Heart left ventricle (tissue), 13 donors: ENCODE measurements around the gene E2F6.

ENCODE experiments used
- POLR2A ChIP-seq, 2 donors: fragments of 450-650 bp; IDR thresholded peaks; one replicate each; pipeline ENCODE4 v1.6.1; 2017; ENCODE audit warnings: antibody characterized with exemption in 2 of 2, mild to moderate bottlenecking in 2 of 2, moderate library complexity in 2 of 2
- TF ChIP-seq, protein P1 (sequence below), 12 donors: fragments of 200-600 bp; sonication (generic) in 4 of 12; IDR thresholded peaks; one replicate each; pipeline versions ENCODE4 v1.5.0 to v1.8.0; 2018 to 2022; ENCODE audit warnings: antibody characterized with exemption in 12 of 12, mild to moderate bottlenecking in 5 of 12
- donor health status: ischemic (EF 13 %, LVEDD 7.1; RV severe dilation, severe dysfunction).
- donor health status: DM: no; HTN: yes; CAD: no.
- donor health status: DM: no; HTN: no; CAD: no.
- donor health status: ischemic (EF 25% LVEDD 6.9; RV normal size, moderate dysfunction).
- donor health status: ischemic (EF 25% LVEDD 5.7; RV mildly dilated, moderate dysfunction).
- donor health status: ischemic (EF 35%, LVEDD 5.7; RV mildly dilated, moderate dysfunction).
- donor health status: nonischemic (EF 11% LVEDD 7.7; RV severe dilation, severe dysfunction).
- donor health status: DM: yes; HTN: yes; CAD: no.
- donor health status: PGD.
- donor health status: ischemic (EF 29% LVEDD 5.4; RV normal size, mild dysfunction).
- donor health status: nonischemic (EF 23%, LVEDD 6.1; RV moderate dilation, normal function).

DNA sequence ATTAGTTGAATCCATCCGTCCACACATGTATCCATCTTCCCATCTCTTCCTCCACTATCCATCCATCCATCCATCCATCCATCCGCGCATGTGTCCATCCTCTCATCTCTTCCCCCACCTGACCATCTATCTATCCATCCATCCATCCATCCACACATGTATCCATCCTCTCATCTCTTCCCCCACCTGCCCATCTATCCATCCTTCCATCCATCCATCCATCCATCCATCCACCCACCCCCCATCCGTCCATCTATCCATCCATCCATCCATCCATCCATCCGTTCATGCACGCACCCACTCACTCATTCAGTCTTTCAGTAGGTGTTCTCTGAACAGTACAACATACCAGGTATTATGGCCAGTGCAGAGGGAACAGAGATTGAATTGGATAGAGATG is 48.9 kb upstream of the E2F6 start:
- TF ChIP-seq, protein P1, sequence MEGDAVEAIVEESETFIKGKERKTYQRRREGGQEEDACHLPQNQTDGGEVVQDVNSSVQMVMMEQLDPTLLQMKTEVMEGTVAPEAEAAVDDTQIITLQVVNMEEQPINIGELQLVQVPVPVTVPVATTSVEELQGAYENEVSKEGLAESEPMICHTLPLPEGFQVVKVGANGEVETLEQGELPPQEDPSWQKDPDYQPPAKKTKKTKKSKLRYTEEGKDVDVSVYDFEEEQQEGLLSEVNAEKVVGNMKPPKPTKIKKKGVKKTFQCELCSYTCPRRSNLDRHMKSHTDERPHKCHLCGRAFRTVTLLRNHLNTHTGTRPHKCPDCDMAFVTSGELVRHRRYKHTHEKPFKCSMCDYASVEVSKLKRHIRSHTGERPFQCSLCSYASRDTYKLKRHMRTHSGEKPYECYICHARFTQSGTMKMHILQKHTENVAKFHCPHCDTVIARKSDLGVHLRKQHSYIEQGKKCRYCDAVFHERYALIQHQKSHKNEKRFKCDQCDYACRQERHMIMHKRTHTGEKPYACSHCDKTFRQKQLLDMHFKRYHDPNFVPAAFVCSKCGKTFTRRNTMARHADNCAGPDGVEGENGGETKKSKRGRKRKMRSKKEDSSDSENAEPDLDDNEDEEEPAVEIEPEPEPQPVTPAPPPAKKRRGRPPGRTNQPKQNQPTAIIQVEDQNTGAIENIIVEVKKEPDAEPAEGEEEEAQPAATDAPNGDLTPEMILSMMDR (IDR thresholded peaks at IDR 0.05): no peak
- TF ChIP-seq POLR2A (IDR thresholded peaks at IDR 0.05): no peak
